Ectodermal cell (in vitro differentiated cells): ENCODE measurements around the gene COL1A1.

Experiments
- H3K27ac ChIP-seq: 2 replicates; pipeline ENCODE4 v1.7.0; 2013; ENCODE audit warnings: mild to moderate bottlenecking, low read depth, low read length; ENCODE audit not compliant: insufficient read depth, poor library complexity, severe bottlenecking
- H3K27me3 ChIP-seq: 2 replicates; pipeline ENCODE4 v1.7.0; 2013; ENCODE audit warnings: mild to moderate bottlenecking, low read length; ENCODE audit not compliant: insufficient read depth, control insufficient read depth, poor library complexity, severe bottlenecking
- H3K36me3 ChIP-seq: one replicate; pipeline ENCODE4 v1.7.0; 2013; ENCODE audit warnings: low read length; ENCODE audit not compliant: control insufficient read depth, insufficient read depth
- H3K4me1 ChIP-seq: one replicate; pipeline ENCODE4 v1.7.0; 2013; ENCODE audit warnings: low read length; ENCODE audit not compliant: control insufficient read depth, insufficient read depth
- H3K4me3 ChIP-seq: 2 replicates; pipeline ENCODE4 v1.7.0; 2013; ENCODE audit warnings: low read depth, low read length, control low read depth; ENCODE audit not compliant: insufficient read depth
- H3K9me3 ChIP-seq: 2 replicates; pipeline ENCODE4 v1.7.0; 2013; ENCODE audit warnings: mild to moderate bottlenecking, low read length, moderate library complexity; ENCODE audit not compliant: control insufficient read depth
- WGBS, 2 experiments: methylation state at CpG; one replicate each; pipeline ENCODE4 v1.1.7; 2013; ENCODE audit warnings: missing lambda C conversion rate in 2 of 2; 5-methylcytosine and 5-hydroxymethylcytosine counted together

COL1A1 gene

GRCh38 chr17:50191359-50192143 is 9.9 kb downstream of the COL1A1 start:
- Histone ChIP-seq H3K27me3 (no peaks in the 10 kb centered on the region), H3K4me3 (no peak overlapping the region), H3K9me3 (no peaks in the 10 kb centered on the region), H3K4me1 (no peaks in the 10 kb centered on the region), H3K27ac (no peak overlapping the region), H3K36me3 (no peaks in the 10 kb centered on the region)
- WGBS, 2 experiments, result 89 to 90% methylated on average over 21 of the region's 21 CpGs

DNA sequence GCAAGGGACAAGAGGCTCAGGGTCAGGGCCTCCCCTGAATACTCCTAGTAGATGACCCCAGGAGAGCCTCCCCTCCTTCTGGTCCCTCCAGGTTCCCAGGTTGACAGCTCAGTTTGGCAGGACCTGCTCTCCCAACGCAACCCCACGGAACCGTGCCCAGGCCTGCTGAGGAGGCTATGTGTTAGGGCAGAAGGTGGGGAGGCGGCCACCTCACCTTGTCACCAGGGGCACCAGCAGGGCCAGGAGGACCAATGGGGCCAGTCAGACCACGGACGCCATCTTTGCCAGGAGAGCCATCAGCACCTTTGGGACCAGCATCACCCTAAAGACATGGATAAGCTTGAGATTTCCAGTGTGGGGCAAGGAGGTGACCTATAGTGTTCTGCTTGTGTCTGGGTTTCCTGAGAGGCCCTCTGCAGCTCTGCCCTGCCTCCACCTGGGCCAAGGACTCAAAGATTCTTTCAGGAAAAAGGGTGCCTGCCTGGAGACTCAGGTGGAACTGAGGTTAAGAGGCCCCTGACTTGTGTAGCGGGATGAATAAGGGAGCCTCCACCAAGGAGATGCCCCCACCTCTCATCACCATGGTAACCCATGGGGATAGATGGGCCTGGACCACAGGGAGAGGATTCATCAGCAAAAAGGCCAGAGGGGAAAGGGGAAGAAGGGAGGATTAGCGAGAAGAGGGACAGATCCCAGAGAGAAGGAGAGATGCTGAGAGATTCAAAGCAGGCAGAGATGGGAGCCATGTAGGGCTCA is 10.7 kb downstream of the COL1A1 start:
- H3K27me3 ChIP-seq, result no peaks in the 10 kb centered on the region
- H3K4me3 ChIP-seq, result no peak overlapping the region
- no peaks in the 10 kb centered on the region for H3K36me3 ChIP-seq
- no peaks in the 10 kb centered on the region for H3K9me3 ChIP-seq
- H3K4me1 ChIP-seq, result no peaks in the 10 kb centered on the region
- H3K27ac ChIP-seq, result no peak overlapping the region
- 87 to 95% methylated on average over 8 of the region's 8 CpGs for WGBS, 2 experiments

DNA sequence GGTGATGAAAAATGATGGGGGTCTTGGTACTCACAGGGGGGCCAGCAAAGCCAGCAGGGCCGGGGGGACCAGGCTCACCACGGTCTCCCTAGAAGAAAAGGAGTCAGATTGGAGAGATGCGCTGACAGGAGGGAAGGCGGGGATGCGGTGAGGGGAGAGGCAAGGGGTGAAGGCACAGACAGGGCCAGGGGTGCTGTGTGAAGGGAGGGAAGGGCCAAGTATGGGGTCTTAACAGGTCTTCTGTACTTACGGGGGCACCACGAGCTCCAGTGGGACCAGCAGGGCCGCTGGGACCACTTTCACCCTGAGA is 11.2 kb downstream of the COL1A1 start:
- 94 to 97% methylated on average over 8 of the region's 8 CpGs for WGBS, 2 experiments
- Histone ChIP-seq H3K27me3 (no peaks in the 10 kb centered on the region), H3K27ac (no peak overlapping the region), H3K4me3 (no peak overlapping the region), H3K4me1 (peaks cover 2% of the 10 kb centered on the region), H3K36me3 (no peaks in the 10 kb centered on the region), H3K9me3 (no peaks in the 10 kb centered on the region)

GRCh38 chr17:50189550-50190292 is 11.7 kb downstream of the COL1A1 start:
- 92 to 94% methylated on average over 20 of the region's 20 CpGs for WGBS, 2 experiments
- H3K27ac ChIP-seq, result no peak overlapping the region
- H3K4me3 ChIP-seq, result no peak overlapping the region
- H3K36me3 ChIP-seq, result no peaks in the 10 kb centered on the region
- no peaks in the 10 kb centered on the region for H3K9me3 ChIP-seq
- H3K4me1 ChIP-seq, result peaks cover 7% of the 10 kb centered on the region
- H3K27me3 ChIP-seq, result no peaks in the 10 kb centered on the region

GRCh38 chr17:50188921-50189549 is 12.4 kb downstream of the COL1A1 start:
- H3K27me3 ChIP-seq, result no peaks in the 10 kb centered on the region
- no peak overlapping the region for H3K4me3 ChIP-seq
- no peak overlapping the region for H3K27ac ChIP-seq
- no peaks in the 10 kb centered on the region for H3K36me3 ChIP-seq
- peaks cover 12% of the 10 kb centered on the region for H3K4me1 ChIP-seq
- H3K9me3 ChIP-seq, result no peaks in the 10 kb centered on the region
- 91 to 94% methylated on average over 11 of the region's 11 CpGs for WGBS, 2 experiments

GRCh38 chr17:50188531-50188920 is 12.9 kb downstream of the COL1A1 start:
- H3K4me1 ChIP-seq, result peaks cover 17% of the 10 kb centered on the region
- no peaks in the 10 kb centered on the region for H3K27me3 ChIP-seq
- H3K36me3 ChIP-seq, result no peaks in the 10 kb centered on the region
- H3K27ac ChIP-seq, result no peak overlapping the region
- 92% methylated on average over 13 of the region's 13 CpGs for WGBS, 2 experiments
- no peaks in the 10 kb centered on the region for H3K9me3 ChIP-seq
- no peak overlapping the region for H3K4me3 ChIP-seq

DNA sequence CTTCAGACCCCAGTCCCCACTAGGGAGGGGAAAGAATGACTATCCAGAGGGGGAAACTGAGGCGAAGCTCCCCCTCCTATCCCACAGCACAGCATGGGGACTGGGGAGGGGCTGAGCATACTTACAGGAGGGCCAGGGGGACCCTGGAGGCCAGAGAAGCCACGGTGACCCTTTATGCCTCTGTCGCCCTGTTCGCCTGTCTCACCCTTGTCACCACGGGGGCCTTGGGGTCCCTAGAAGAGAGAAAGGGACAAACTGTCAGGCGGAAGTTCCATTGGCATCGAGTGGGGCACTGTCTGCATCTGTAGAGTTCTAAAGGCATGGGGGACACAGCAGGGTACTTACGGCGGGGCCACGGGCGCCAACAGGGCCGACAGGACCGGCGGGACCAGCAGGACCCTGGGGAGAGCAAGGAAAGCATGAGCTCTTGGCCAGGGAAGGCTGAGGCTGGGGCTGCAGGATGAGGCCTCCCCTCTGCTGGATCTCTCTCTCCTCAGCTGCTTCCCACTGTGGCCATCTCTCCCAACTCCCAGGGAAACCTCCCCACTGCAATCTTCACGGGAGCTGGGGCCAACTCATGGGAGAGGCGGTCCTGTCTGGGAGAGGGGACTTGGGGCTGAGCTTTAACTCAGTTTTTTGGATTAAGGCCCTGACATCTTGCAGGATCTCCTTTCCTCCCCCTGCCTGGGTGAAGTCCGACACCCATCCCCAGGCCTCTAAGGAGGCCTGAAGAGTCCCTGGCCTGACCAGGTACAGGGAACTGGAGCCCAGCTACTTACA is 13.5 kb downstream of the COL1A1 start:
- Histone ChIP-seq H3K4me3 (no peak overlapping the region), H3K36me3 (no peaks in the 10 kb centered on the region), H3K27ac (no peak overlapping the region), H3K9me3 (no peaks in the 10 kb centered on the region), H3K4me1 (peaks cover 20% of the 10 kb centered on the region), H3K27me3 (no peaks in the 10 kb centered on the region)
- 91 to 93% methylated on average over 17 of the region's 17 CpGs for WGBS, 2 experiments

- WGBS, 2 experiments, result 87 to 89% methylated on average over 4 of the region's 4 CpGs
- Histone ChIP-seq H3K27me3 (no peaks in the 10 kb centered on the region), H3K36me3 (no peaks in the 10 kb centered on the region), H3K4me1 (peaks cover 20% of the 10 kb centered on the region), H3K27ac (no peak overlapping the region), H3K4me3 (no peak overlapping the region), H3K9me3 (no peaks in the 10 kb centered on the region)
These were observed 14.1 kb downstream of the COL1A1 start for GRCh38 chr17:50187394-50187725.

- WGBS, 2 experiments, result 95% methylated on average over 24 of the region's 24 CpGs
- Histone ChIP-seq H3K9me3 (no peaks in the 10 kb centered on the region), H3K4me3 (no peak overlapping the region), H3K36me3 (no peaks in the 10 kb centered on the region), H3K4me1 (peaks cover 20% of the 10 kb centered on the region), H3K27ac (no peak overlapping the region), H3K27me3 (no peaks in the 10 kb centered on the region)
These were observed 14.6 kb downstream of the COL1A1 start for GRCh38 chr17:50186661-50187393.
